Measurements from ENCODE around the gene APLP2. TPM values are rescaled to one million over a fixed set of nuclear protein-coding genes. Genes with fewer than 3 reads are reported as not detected.
"Not testable (repeated sequence)": the region's sequence is repeated elsewhere in the genome, so short reads cannot be mapped to it uniquely, and the experiment has no call there.

Gene APLP2
- 10 to 100 TPM; 31.2 to 34.0 TPM for total RNA-seq

GRCh38 chr11:130069659-130070108 lies at the start of gene APLP2:
TSS of gene APLP2 (plus strand) at chr11:130069894. CDS start at chr11:130069978, 84 bp downstream.
- peak within 1 kb of the TSS; percentile 84 for H3K27ac Mint-ChIP-seq
- ATAC-seq (replicated peaks), result peak; percentile 95
- peaks cover 22% of the 10 kb centered on the region for H3K4me1 Mint-ChIP-seq
- peaks cover 9% of the 10 kb centered on the region for H3K27me3 Mint-ChIP-seq
- no peaks in the 10 kb centered on the region for H3K9me3 Mint-ChIP-seq
- peaks cover 10% of the 10 kb centered on the region for H3K36me3 Mint-ChIP-seq (ENCODE audit: low read depth)
- H3K4me3 Mint-ChIP-seq, result peak within 1 kb of the TSS; percentile 90

DNA sequence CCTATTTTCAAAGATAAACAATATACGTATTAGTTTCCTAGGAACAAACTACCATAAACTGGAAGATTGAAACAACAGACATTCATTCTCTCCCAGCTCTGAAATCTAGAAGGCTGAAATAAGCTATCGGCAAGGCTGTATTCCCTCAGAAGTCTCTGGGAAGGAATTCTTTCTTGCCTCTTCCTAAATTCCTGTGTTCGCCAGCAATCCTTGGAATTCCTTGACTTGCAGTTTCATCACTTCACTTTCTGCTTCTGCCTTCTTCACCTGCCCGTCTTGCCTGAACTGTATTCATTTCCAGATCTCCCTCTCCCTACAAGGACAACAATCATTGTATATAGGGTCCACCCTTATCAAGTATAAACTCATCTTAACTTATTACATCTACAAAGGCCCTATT lies 49.4 kb upstream of the APLP2 start:
- no peaks in the 10 kb centered on the region for H3K4me1 Mint-ChIP-seq

DNA sequence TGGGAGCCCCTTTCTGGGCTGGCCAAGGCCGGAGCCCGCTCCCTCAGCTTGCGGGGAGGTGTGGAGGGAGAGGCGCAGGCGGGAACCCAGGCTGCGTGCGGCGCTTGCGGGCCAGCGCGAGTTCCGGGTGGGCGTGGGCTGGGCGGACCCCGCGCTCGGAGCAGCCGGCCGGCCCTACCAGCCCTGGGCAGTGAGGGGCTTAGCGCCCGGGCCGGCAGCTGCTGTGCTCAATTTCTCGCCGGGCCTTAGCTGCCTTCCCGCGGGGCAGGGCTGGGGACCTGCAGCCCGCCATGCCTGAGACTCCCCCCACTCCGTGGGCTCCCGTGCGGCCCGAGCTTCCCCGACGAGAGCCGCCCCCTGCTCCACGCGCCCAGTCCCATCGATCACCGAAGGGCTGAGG lies 48.1 kb upstream of the APLP2 start:
- not testable (repeated sequence) for H3K27ac Mint-ChIP-seq; H3K9me3 Mint-ChIP-seq; H3K4me3 Mint-ChIP-seq; H3K36me3 Mint-ChIP-seq (ENCODE audit: low read depth); ATAC-seq (replicated peaks); H3K4me1 Mint-ChIP-seq; H3K27me3 Mint-ChIP-seq

More for the DNA sequence above, 49.4 kb upstream of the APLP2 start:
- H3K4me3 Mint-ChIP-seq, result no peak overlapping the region
- no peak for ATAC-seq (replicated peaks)
- H3K9me3 Mint-ChIP-seq, result peaks cover 3% of the 10 kb centered on the region
- no peaks in the 10 kb centered on the region for H3K27me3 Mint-ChIP-seq
- H3K36me3 Mint-ChIP-seq (ENCODE audit: low read depth), result no peaks in the 10 kb centered on the region
- no peak overlapping the region for H3K27ac Mint-ChIP-seq

GRCh38 chr11:130022799-130023198 lies 46.9 kb upstream of the APLP2 start:
- Mint-ChIP-seq H3K36me3 (ENCODE audit: low read depth) (no peaks in the 10 kb centered on the region), H3K4me3 (no peak overlapping the region), H3K27me3 (no peaks in the 10 kb centered on the region), H3K4me1 (no peaks in the 10 kb centered on the region), H3K9me3 (no peaks in the 10 kb centered on the region), H3K27ac (no peak overlapping the region)
- no peak for ATAC-seq (replicated peaks)

GRCh38 chr11:130023204-130023603 lies 46.5 kb upstream of the APLP2 start:
- Mint-ChIP-seq H3K27ac (no peak overlapping the region), H3K9me3 (no peaks in the 10 kb centered on the region), H3K36me3 (ENCODE audit: low read depth) (no peaks in the 10 kb centered on the region), H3K27me3 (no peaks in the 10 kb centered on the region), H3K4me3 (no peak overlapping the region), H3K4me1 (no peaks in the 10 kb centered on the region)
- no peak for ATAC-seq (replicated peaks)

DNA sequence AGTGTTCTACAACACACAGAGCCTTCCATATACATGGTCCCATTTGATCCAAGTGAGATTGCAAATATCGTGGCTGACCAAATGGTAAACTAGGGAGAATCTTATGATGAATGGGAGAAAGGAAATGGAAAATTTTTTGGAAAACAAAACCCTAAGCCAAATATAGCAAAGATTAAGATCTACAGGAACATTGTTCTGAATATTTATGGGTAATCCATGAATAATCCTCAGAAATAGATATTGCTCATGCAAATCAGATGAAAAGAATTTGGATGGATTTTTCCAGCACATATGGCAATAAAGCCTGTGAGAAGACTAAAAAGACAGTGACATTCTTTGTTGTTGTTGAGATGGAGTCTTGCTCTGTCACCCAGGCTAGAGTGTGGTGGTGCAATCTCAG lies 45.3 kb upstream of the APLP2 start:
- Mint-ChIP-seq H3K27ac (no peak overlapping the region), H3K4me1 (no peaks in the 10 kb centered on the region), H3K36me3 (ENCODE audit: low read depth) (no peaks in the 10 kb centered on the region), H3K27me3 (peaks cover 4% of the 10 kb centered on the region), H3K9me3 (no peaks in the 10 kb centered on the region), H3K4me3 (no peak overlapping the region)
- ATAC-seq (replicated peaks), result no peak

GRCh38 chr11:130025371-130025770 lies 44.3 kb upstream of the APLP2 start:
- Mint-ChIP-seq H3K27me3 (peaks cover 4% of the 10 kb centered on the region), H3K4me3 (no peak overlapping the region), H3K4me1 (no peaks in the 10 kb centered on the region), H3K9me3 (no peaks in the 10 kb centered on the region), H3K36me3 (ENCODE audit: low read depth) (no peaks in the 10 kb centered on the region), H3K27ac (no peak overlapping the region)
- ATAC-seq (replicated peaks), result no peak

DNA sequence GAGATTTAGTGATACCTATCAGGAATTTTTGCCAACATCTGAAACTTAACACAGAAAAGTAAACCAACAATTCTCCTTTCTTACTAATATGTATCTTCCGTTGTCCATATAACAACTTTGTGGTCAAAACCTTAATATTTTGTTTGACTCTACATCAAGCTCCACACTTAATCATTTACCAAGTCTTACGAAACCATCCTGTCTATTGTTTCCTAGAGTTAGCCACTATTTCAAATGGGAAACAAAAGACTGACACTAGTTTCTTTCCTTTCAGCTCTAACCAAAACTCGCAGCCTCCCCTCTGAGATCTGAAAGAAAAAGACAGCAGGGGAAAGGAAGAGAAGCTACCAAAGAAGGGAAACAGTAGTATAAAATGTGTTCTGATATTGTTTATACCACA lies 40.6 kb upstream of the APLP2 start:
- no peak overlapping the region for H3K27ac Mint-ChIP-seq
- no peaks in the 10 kb centered on the region for H3K36me3 Mint-ChIP-seq (ENCODE audit: low read depth)
- no peaks in the 10 kb centered on the region for H3K4me1 Mint-ChIP-seq
- H3K4me3 Mint-ChIP-seq, result no peak overlapping the region
- peaks cover 4% of the 10 kb centered on the region for H3K27me3 Mint-ChIP-seq
- no peak for ATAC-seq (replicated peaks)
- no peaks in the 10 kb centered on the region for H3K9me3 Mint-ChIP-seq

GRCh38 chr11:130031056-130031455 lies 38.6 kb upstream of the APLP2 start:
- Mint-ChIP-seq H3K36me3 (ENCODE audit: low read depth) (no peaks in the 10 kb centered on the region), H3K4me1 (no peaks in the 10 kb centered on the region), H3K27me3 (peaks cover 4% of the 10 kb centered on the region), H3K27ac (no peak overlapping the region), H3K4me3 (no peak overlapping the region), H3K9me3 (no peaks in the 10 kb centered on the region)
- no peak for ATAC-seq (replicated peaks)

DNA sequence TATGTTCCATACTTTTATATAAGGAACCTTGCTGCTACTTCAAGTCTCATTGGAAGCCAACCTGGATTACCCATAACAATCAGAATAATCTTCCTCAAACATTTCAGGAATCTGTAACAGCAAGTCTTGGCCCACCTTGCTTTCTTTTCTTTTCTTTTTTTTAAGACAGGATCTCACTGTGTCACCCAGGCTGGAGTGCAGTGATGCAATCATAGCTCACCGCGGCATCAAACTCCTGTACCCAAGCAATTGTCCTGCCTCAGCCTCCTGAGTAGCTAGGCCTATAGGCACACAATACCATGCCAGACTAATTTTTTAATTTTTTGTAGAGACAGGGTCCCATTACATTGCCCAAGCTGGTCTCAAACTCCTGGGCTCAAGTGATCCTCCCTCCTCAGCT lies 37.7 kb upstream of the APLP2 start:
- Mint-ChIP-seq H3K36me3 (ENCODE audit: low read depth) (no peaks in the 10 kb centered on the region), H3K27me3 (peaks cover 4% of the 10 kb centered on the region), H3K9me3 (no peaks in the 10 kb centered on the region), H3K4me1 (no peaks in the 10 kb centered on the region), H3K4me3 (no peak overlapping the region), H3K27ac (no peak overlapping the region)
- no peak for ATAC-seq (replicated peaks)

DNA sequence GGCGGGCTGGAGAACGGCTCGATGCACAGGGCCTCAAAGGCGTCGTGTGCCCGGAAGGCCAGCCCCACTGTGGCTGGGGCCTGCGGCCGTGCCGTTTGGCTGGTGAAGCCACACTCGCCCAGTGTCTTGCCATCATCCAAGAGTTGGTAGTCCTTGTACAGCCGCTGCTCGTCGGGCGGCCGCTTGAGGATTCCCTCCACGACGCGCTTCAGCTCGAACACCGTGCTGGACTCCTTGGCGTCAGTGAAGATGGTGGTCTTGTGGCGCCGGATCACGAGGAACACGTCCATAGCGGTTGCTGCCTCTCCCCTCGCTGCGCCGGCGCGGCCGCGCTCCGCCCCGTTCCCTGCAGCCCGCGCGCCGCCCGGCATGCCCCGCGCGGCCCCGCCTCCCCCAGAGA lies 36.8 kb upstream of the APLP2 start:
- no peak for ATAC-seq (replicated peaks)
- Mint-ChIP-seq H3K27ac (no peak overlapping the region), H3K36me3 (ENCODE audit: low read depth) (no peaks in the 10 kb centered on the region), H3K9me3 (no peaks in the 10 kb centered on the region), H3K4me1 (no peaks in the 10 kb centered on the region), H3K27me3 (peaks cover 4% of the 10 kb centered on the region), H3K4me3 (no peak overlapping the region)

- Mint-ChIP-seq H3K9me3 (no peaks in the 10 kb centered on the region), H3K27me3 (peaks cover 4% of the 10 kb centered on the region), H3K4me3 (no peak overlapping the region), H3K4me1 (no peaks in the 10 kb centered on the region), H3K36me3 (ENCODE audit: low read depth) (no peaks in the 10 kb centered on the region), H3K27ac (no peak overlapping the region)
- ATAC-seq (replicated peaks), result no peak
Observed at GRCh38 chr11:130034236-130034635, 35.5 kb upstream of the APLP2 start.

GRCh38 chr11:130037058-130037457 lies 32.6 kb upstream of the APLP2 start:
- no peaks in the 10 kb centered on the region for H3K36me3 Mint-ChIP-seq (ENCODE audit: low read depth)
- no peak overlapping the region for H3K4me3 Mint-ChIP-seq
- ATAC-seq (replicated peaks), result no peak
- H3K9me3 Mint-ChIP-seq, result no peaks in the 10 kb centered on the region
- peaks cover 5% of the 10 kb centered on the region for H3K27me3 Mint-ChIP-seq
- no peak overlapping the region for H3K27ac Mint-ChIP-seq
- H3K4me1 Mint-ChIP-seq, result no peaks in the 10 kb centered on the region

DNA sequence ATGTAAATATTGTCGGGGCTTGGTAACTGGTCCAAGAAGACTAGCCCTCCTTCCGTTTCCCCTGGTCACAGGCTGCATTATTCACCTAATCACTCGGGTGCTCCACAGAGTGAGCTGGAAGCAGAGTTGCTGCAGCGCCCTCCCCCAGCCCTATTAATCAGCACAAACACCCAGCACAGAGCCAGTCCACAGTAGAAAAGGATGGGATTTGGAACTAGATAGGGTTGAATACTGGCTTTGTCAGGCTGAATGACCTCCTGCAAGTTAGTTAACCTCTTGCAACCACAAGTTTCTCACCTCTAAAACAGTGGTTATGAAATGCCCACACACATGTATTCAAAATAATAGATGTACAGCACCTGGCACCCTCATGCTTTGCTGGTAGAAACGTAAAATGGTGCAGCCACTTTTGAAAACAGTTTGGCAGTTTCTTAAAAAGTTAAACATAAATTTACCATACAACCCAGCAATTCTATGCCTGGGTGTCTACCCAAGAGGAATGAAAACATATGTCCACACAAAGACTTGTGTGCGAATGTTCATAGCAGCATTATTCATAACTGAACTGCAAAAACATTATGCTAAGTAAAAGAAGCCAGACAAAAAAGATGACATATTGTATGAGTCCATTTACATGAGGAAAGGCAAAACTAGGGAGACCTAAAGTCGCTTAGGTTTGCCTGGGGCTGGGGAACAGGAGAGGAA lies 31.7 kb upstream of the APLP2 start:
- Mint-ChIP-seq H3K4me3 (no peak overlapping the region), H3K9me3 (no peaks in the 10 kb centered on the region), H3K27ac (no peak overlapping the region), H3K27me3 (peaks cover 9% of the 10 kb centered on the region), H3K36me3 (ENCODE audit: low read depth) (no peaks in the 10 kb centered on the region), H3K4me1 (no peaks in the 10 kb centered on the region)
- no peak for ATAC-seq (replicated peaks)

DNA sequence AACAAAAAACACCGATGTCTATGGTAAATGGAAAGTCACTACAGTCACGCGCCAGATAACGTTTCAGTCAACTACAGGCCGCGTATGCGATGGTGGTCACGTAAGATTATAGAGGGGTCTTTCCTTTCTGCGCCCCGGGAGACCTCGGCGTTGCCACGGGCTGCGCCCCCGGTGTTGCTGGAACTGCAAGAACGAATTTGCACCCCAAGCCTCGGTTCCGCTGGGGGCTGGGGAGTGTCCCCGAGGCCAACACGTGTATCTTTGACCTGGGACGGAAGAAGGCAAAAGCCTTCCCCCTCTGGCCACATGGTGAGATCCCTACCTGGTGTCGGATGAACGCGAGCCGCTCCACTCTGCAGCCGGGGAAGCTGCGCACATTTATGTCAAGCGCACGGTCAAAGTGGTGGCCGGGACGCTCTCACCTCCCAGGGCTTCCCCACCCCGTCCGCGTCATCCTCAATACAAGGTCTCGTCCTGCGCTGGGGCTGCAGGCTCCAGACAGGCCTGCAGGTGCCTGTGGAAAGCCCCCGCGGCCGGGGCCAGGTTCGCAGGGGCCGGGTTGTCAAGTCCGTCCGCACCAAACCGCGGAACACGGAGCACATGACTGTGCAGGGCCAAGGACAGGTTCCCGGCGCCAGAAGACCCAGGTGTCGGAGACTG lies 29.3 kb upstream of the APLP2 start:
- ATAC-seq (replicated peaks), result no peak
- Mint-ChIP-seq H3K27ac (no peak overlapping the region), H3K4me3 (no peak overlapping the region), H3K36me3 (ENCODE audit: low read depth) (no peaks in the 10 kb centered on the region), H3K27me3 (peaks cover 16% of the 10 kb centered on the region), H3K9me3 (no peaks in the 10 kb centered on the region), H3K4me1 (peaks cover 4% of the 10 kb centered on the region)
